Retinal pigment epithelial cell (primary cell): ENCODE measurements around the gene DNTT.

Experiments used
- DNase-seq: peaks from one replicate; pipeline ENCODE4 v3.0.0-alpha.2; 2010; ENCODE audit warnings: low read depth
- H3K4me3 ChIP-seq: 2 replicates; pipeline ENCODE4 v1.5.1; 2011; ENCODE audit warnings: mild to moderate bottlenecking, low read length, control low read depth, moderate library complexity
- CTCF ChIP-seq: conservative IDR thresholded peaks from 2 replicates; pipeline ENCODE4 v1.5.1; 2011; ENCODE audit warnings: low read depth, low read length, control low read depth, inconsistent platforms

DNTT gene

DNA sequence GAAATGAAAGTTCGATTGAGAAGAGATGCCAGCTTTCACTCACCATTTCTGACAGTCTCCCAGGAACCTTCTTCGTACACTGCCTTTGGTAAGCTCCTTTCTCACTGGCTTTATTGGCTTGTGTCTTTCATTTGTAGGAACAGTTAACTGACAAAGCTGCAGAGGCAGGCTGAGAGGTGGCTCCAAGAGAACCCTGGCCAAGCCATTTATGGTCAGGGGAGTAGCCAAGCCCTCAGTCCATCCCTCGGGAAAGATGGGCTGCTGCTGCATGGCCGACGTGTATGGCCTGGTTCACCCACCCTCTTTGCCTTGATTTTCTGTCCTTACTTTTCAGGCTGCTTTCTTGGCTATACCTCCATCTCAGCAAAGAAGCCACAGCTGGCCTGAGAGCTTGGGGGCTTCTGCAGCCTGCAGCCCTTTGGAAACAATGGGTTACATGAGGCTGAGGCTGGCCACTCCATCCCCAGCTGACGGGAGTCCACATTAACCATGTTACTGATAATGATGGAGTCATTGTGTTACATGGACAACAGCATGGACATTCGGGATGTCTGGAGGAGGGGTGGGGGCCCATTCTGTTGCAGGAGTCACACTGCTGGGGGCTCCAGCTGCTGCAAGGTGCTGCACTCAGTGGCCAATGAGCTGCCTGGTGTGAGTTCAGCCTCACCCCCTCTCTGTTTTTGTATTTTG is 54.8 kb downstream of the DNTT start, which contains the start of gene OPALIN:
Gene OPALIN (minus strand): TSS at position 152 of the 690 bp plus-strand sequence. CDS start 106 bp downstream, at position 46.
- DNase-seq: no peak
- no peak for TF ChIP-seq CTCF
- no peak within 1 kb of the TSS for H3K4me3 ChIP-seq

- no peak for DNase-seq
- no peak for TF ChIP-seq CTCF
- H3K4me3 ChIP-seq: no peak overlapping the region
Measured at GRCh38 chr10:96359616-96360015, 55.4 kb downstream of the DNTT start.

DNA sequence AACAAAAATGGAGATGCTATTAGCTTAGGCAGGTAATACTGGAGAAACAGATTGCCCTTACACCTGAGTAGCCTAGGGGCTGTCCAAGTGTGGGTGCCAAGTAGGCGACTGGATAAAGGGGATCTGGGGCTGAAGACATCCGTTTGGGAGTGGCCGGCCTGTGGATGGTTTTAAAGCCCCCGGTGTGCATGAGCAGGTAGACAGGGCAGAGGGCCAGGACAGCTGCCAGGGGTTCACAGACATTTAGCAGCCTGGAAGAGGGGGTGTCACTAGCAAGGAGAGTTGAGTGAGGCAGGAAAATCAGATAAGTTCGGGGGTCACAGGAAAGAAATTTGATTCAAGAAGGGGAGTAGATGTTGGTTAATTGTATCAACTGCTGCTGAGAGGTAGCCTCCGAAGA is 56.1 kb downstream of the DNTT start:
- no peak for TF ChIP-seq CTCF
- H3K4me3 ChIP-seq: no peak overlapping the region
- DNase-seq: no peak

GRCh38 chr10:96360766-96361165 is 56.5 kb downstream of the DNTT start:
- H3K4me3 ChIP-seq: no peak overlapping the region
- no peak for TF ChIP-seq CTCF
- no peak for DNase-seq

DNA sequence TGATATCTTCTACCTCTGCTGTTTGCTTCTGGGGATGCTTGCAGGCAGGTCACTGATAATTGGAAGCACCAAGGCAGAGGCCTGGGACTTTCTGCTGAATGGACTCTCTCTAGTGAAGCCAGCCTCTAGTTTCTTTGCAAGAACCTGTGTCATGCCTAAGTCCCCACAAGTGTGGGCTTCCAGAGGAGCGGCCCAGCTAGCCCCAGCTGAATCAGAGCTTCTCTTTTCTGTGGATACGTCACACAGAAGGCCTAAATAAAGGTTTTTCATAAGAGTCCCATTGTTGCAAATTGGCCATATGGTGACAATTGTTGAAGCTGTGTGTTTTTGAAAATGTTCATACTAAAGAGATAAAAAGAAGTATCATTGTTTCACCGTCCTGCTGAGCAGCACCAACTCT is 61.3 kb downstream of the DNTT start:
- TF ChIP-seq CTCF: no peak
- DNase-seq: no peak
- no peak overlapping the region for H3K4me3 ChIP-seq

GRCh38 chr10:96366508-96366907 is 62.3 kb downstream of the DNTT start:
- no peak for TF ChIP-seq CTCF
- no peak for DNase-seq
- no peak overlapping the region for H3K4me3 ChIP-seq

GRCh38 chr10:96367470-96367869 is 63.2 kb downstream of the DNTT start:
- no peak for TF ChIP-seq CTCF
- H3K4me3 ChIP-seq: no peak overlapping the region
- DNase-seq: no peak
